A549 (cell line): ENCODE data around the gene EPHB1. TPM values are rescaled to one million over a fixed set of nuclear protein-coding genes. Genes with fewer than 3 reads are reported as not detected.

Experiments used
- ATAC-seq, 2 experiments: fragments of 200-7000 bp in 1 of 2; fragments of >200 bp in 1 of 2; cut with Nextera tagmentation in 1 of 2; cut with Tn5 transposase in 1 of 2; 3 replicates each; pipeline versions ENCODE4 v1.8.0 to v1.9.1; 2018 to 2020; ENCODE audit warnings: mild to moderate bottlenecking in 1 of 2, moderate library complexity in 1 of 2
- CTCF ChIA-PET: fragments of 300-600 bp; sonication (Branson Sonifier 250); formaldehyde crosslinking; extraction: SDS; loops from one replicate; lab custom pipeline; 2021; ENCODE audit warnings: antibody characterized with exemption, inconsistent platforms; lab: Yijun Ruan, JAX
- POLR2A ChIA-PET: fragments of 350-600 bp; formaldehyde crosslinking; extraction: SDS; loops from one replicate; lab custom pipeline; 2021; ENCODE audit warnings: antibody characterized with exemption, inconsistent platforms; lab: Yijun Ruan, JAX
- DNase-seq, 2 experiments: peaks; one replicate each; pipeline versions ENCODE4 v3.0.0 to v3.0.0-alpha.2; 2011 to 2016; ENCODE audit warnings: low read depth in 1 of 2, low spot score in 1 of 2
- FAIRE-seq: peaks from 2 replicates; lab custom pipeline; 2011; peaks lifted over from hg19 to GRCh38; lab: Jason Lieb, UNC
- H3K27ac ChIP-seq, 2 experiments: fragments of >200 bp; sonication (Bioruptor Twin); formaldehyde crosslinking; 3 replicates each; pipeline ENCODE4 v1.5.1; 2016 to 2017
- H3K4me1 ChIP-seq: fragments of >200 bp; sonication (Bioruptor Twin); formaldehyde crosslinking; 3 replicates; pipeline ENCODE4 v1.6.1; 2016
- H3K4me2 ChIP-seq: fragments of >200 bp; sonication (Bioruptor Twin); formaldehyde crosslinking; 3 replicates; pipeline ENCODE4 v1.6.1; 2016
- H3K4me3 ChIP-seq: fragments of >200 bp; sonication (Bioruptor Twin); formaldehyde crosslinking; 3 replicates; pipeline ENCODE4 v1.5.1; 2016
- H3K9me3 ChIP-seq: fragments of >200 bp; sonication (Bioruptor Twin); formaldehyde crosslinking; 3 replicates; pipeline ENCODE4 v1.6.1; 2016
- ATOH8 ChIP-seq: fragments of 250-450 bp; sonication (Bioruptor Pico); IDR thresholded peaks from 2 replicates; pipeline ENCODE4 v1.5.0; 2020; ENCODE audit warnings: low read depth, mild to moderate bottlenecking, moderate library complexity
- BCL3 ChIP-seq: fragments of >200 bp; sonication (Bioruptor Twin); formaldehyde crosslinking; IDR thresholded peaks from 3 replicates; pipeline ENCODE4 v1.6.1; 2016
- BHLHE40 ChIP-seq: IDR thresholded peaks from 2 replicates; pipeline ENCODE4 v1.6.1; 2012; ENCODE audit warnings: low read depth, low read length, inconsistent platforms
- CBX8 ChIP-seq: fragments of 200-600 bp; sonication (generic); IDR thresholded peaks from 2 replicates; pipeline ENCODE4 v1.6.1; 2016
- EHMT2 ChIP-seq: fragments of 200-600 bp; sonication (generic); IDR thresholded peaks from 2 replicates; pipeline ENCODE4 v1.6.1; 2016; ENCODE audit warnings: antibody characterized with exemption, low read depth, mild to moderate bottlenecking, moderate library complexity
- FOXS1 ChIP-seq: fragments of 250-450 bp; sonication (Bioruptor Pico); IDR thresholded peaks from 2 replicates; pipeline ENCODE4 v1.5.0; 2020; ENCODE audit warnings: mild to moderate bottlenecking, moderate library complexity
- HDAC2 ChIP-seq: fragments of 200-600 bp; sonication (generic); IDR thresholded peaks from 2 replicates; pipeline ENCODE4 v1.6.1; 2016
- HEYL ChIP-seq: fragments of 250-450 bp; sonication (Bioruptor Pico); IDR thresholded peaks from 2 replicates; pipeline ENCODE4 v1.8.0; 2021; ENCODE audit warnings: mild to moderate bottlenecking, moderate library complexity
- HOXA7 ChIP-seq: fragments of 250-450 bp; sonication (Bioruptor Pico); IDR thresholded peaks from 2 replicates; pipeline ENCODE4 v1.5.0; 2020; ENCODE audit warnings: mild to moderate bottlenecking, moderate library complexity
- JUN ChIP-seq, 2 experiments: fragments of >200 bp; sonication (Bioruptor Twin); formaldehyde crosslinking; IDR thresholded peaks; 2 replicates in 1 of 2; 3 replicates in 1 of 2; pipeline ENCODE4 v1.6.1; 2016 to 2017
- KDM5A ChIP-seq: fragments of 200-600 bp; sonication (generic); IDR thresholded peaks from 2 replicates; pipeline ENCODE4 v1.6.1; 2016; ENCODE audit warnings: antibody characterized with exemption, mild to moderate bottlenecking
- MAFK ChIP-seq: fragments of 450-650 bp; IDR thresholded peaks from 2 replicates; pipeline ENCODE4 v1.6.1; 2014; ENCODE audit not compliant: partially characterized antibody
- MYC ChIP-seq: IDR thresholded peaks from 2 replicates; pipeline ENCODE4 v1.6.1; 2012; ENCODE audit warnings: mild to moderate bottlenecking, inconsistent platforms, low read length, improper control_type of control experiment, borderline replicate concordance
- NFE2L2 ChIP-seq: fragments of 150-350 bp; conservative IDR thresholded peaks from 2 replicates; pipeline ENCODE4 v1.6.1; 2014; ENCODE audit warnings: low read length
- NPAS2 ChIP-seq: fragments of 250-450 bp; sonication (Bioruptor Pico); IDR thresholded peaks from 2 replicates; pipeline ENCODE4 v1.8.0; 2022; ENCODE audit warnings: mild to moderate bottlenecking, moderate library complexity, borderline replicate concordance
- NR3C1 ChIP-seq: fragments of >200 bp; sonication (Bioruptor Twin); formaldehyde crosslinking; IDR thresholded peaks from 3 replicates; pipeline ENCODE4 v1.6.1; 2017
- PBX3 ChIP-seq: IDR thresholded peaks from 2 replicates; pipeline ENCODE4 v1.6.1; 2012
- RNF2 ChIP-seq: fragments of 200-600 bp; sonication (generic); IDR thresholded peaks from 2 replicates; pipeline ENCODE4 v1.6.1; 2016; ENCODE audit warnings: low read depth, mild to moderate bottlenecking, antibody characterized with exemption, moderate library complexity, borderline replicate concordance
- TFCP2L1 ChIP-seq: fragments of 250-450 bp; sonication (Bioruptor Pico); IDR thresholded peaks from 2 replicates; pipeline ENCODE4 v1.5.0; 2021; ENCODE audit warnings: mild to moderate bottlenecking
- ZFP36 ChIP-seq: fragments of 450-650 bp; IDR thresholded peaks from 2 replicates; pipeline ENCODE4 v1.6.1; 2014; ENCODE audit warnings: borderline replicate concordance; ENCODE audit not compliant: partially characterized antibody
- ZSCAN20 ChIP-seq: fragments of 250-450 bp; sonication (Bioruptor Pico); IDR thresholded peaks from 2 replicates; pipeline ENCODE4 v1.8.0; 2022; ENCODE audit warnings: mild to moderate bottlenecking, moderate library complexity
- WGBS: methylation state at CpG from one replicate; pipeline ENCODE4 v1.1.6; 2017; ENCODE audit errors: missing lambda C conversion rate; 5-methylcytosine and 5-hydroxymethylcytosine counted together
- polyA plus RNA-seq, 4 experiments: library from polyadenylated mRNA; depleted of rRNA in 3 of 4; stranded (reverse); fragments of >200 nt; fragmentation: RNase III in 1 of 4; extraction: RNeasy Plus Mini Kit Qiagen cat#74134 plus additional on column Dnase treatment in 1 of 4; gene quantifications; 2 replicates in 3 of 4; 3 replicates in 1 of 4; pipeline ENCODE4 v1.2.3, GENCODE V29; 2011 to 2017
- TF ChIP-seq, protein P1 (sequence below): fragments of 450-650 bp; IDR thresholded peaks from 2 replicates; pipeline ENCODE4 v1.6.1; 2014; ENCODE audit warnings: antibody characterized with exemption

EPHB1 gene
- polyA plus RNA-seq, 2 of the 4 experiments (the other 2 are of a cell fraction), result 0.18 to 0.21 TPM

GRCh38 chr3:135082706-135083105 is 287.6 kb downstream of the EPHB1 start:
- no peak for ATAC-seq
- Histone ChIP-seq H3K4me1 (no peaks in the 10 kb centered on the region), H3K9me3 (no peaks in the 10 kb centered on the region), H3K4me2 (no peak overlapping the region), H3K27ac (no peak overlapping the region), H3K4me3 (no peak overlapping the region)
- TF ChIP-seq CBX8 (no peak), PBX3 (no peak), MYC (no peak)
- no peak for FAIRE-seq
- POLR2A ChIA-PET, result no interaction called here
- 20% methylated on average over 7 of the region's 7 CpGs for WGBS
- CTCF ChIA-PET, result interaction anchor here (1.4 kb wide), 1 partner anchor 482 kb away, joined by 5 read pairs; no protein-coding TSS in a partner anchor
- DNase-seq, result no peak

DNA sequence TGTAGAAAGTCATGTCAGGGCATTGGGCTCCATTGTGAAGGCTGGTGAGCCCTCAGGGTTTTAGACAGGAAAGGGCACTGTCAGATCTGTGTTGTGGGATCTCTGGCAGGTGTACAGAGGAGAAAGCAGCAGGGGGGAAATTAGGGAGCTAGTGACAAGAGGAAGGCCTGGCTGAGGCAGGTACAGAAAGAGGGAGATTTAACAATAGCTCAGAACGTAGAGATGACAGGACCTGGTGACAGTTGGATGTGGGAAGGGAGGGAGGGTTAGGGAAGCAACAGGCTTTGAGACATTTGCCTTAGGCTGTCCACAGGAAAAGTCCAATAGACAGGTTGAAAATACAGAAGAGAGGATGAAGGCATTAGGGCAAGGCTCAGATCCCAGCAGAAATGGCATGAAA is 288.1 kb downstream of the EPHB1 start:
- CTCF ChIA-PET, result interaction anchor here (1.4 kb wide), 1 partner anchor 482 kb away, joined by 5 read pairs; no protein-coding TSS in a partner anchor
- H3K9me3 ChIP-seq, result no peaks in the 10 kb centered on the region
- POLR2A ChIA-PET, result no interaction called here
- FAIRE-seq (no peak), DNase-seq (no peak), ATAC-seq (no peak)
- no peak for TF ChIP-seq HEYL (CRISPR knock-in tag)
- TF ChIP-seq HOXA7 (CRISPR knock-in tag), result no peak
- TF ChIP-seq KDM5A, result no peak
- no peak for TF ChIP-seq NFE2L2
- TF ChIP-seq MAFK, result no peak
- TF ChIP-seq FOXS1 (CRISPR knock-in tag), result no peak
- TF ChIP-seq HDAC2, result no peak
- no peak for TF ChIP-seq ZSCAN20 (CRISPR knock-in tag)
- TF ChIP-seq RNF2, result no peak
- TF ChIP-seq ZFP36, result no peak
- TF ChIP-seq JUN (IDR thresholded peaks at IDR 0.05), result no peak
- TF ChIP-seq TFCP2L1 (CRISPR knock-in tag), result no peak
- TF ChIP-seq BHLHE40, result no peak
- TF ChIP-seq NPAS2 (CRISPR knock-in tag), result no peak
- TF ChIP-seq, protein P1, sequence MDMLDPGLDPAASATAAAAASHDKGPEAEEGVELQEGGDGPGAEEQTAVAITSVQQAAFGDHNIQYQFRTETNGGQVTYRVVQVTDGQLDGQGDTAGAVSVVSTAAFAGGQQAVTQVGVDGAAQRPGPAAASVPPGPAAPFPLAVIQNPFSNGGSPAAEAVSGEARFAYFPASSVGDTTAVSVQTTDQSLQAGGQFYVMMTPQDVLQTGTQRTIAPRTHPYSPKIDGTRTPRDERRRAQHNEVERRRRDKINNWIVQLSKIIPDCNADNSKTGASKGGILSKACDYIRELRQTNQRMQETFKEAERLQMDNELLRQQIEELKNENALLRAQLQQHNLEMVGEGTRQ, result no peak
- no peak overlapping the region for H3K4me3 ChIP-seq
- no peak overlapping the region for H3K27ac ChIP-seq
- WGBS, result 0% methylated on average over 1 of the region's 1 CpG
- no peak overlapping the region for H3K4me2 ChIP-seq
- no peaks in the 10 kb centered on the region for H3K4me1 ChIP-seq

- H3K4me1 ChIP-seq, result no peaks in the 10 kb centered on the region
- H3K9me3 ChIP-seq, result no peaks in the 10 kb centered on the region
- ATAC-seq (no peak), FAIRE-seq (no peak), DNase-seq (no peak)
- no peak overlapping the region for H3K4me2 ChIP-seq
- CTCF ChIA-PET, result interaction anchor here (1.4 kb wide), 1 partner anchor 483 kb away, joined by 5 read pairs; no protein-coding TSS in a partner anchor
- POLR2A ChIA-PET, result no interaction called here
- 5% methylated on average over 1 of the region's 1 CpG for WGBS
- no peak overlapping the region for H3K4me3 ChIP-seq
- TF ChIP-seq BCL3 (no peak), ATOH8 (CRISPR knock-in tag) (no peak), NR3C1 (no peak), EHMT2 (no peak), JUN (IDR thresholded peaks at IDR 0.05) (no peak), TFCP2L1 (CRISPR knock-in tag) (no peak), MYC (no peak), HEYL (CRISPR knock-in tag) (no peak)
- no peak overlapping the region for H3K27ac ChIP-seq
Measured at GRCh38 chr3:135083756-135084155, 288.7 kb downstream of the EPHB1 start.
